ENCODE data around the gene AP1M2.

AP1M2 gene

GRCh38 chr19:10587022-10587838, at the start of gene AP1M2:
AP1M2 (minus strand) TSS chr19:10587312; CDS start chr19:10587231, 81 bp downstream.
- DNase-seq (ENCODE audit: low read depth in 2 of 2): no peak

- DNase-seq (ENCODE audit: low read depth in 2 of 2): no peak
These were observed 49.3 kb upstream of the AP1M2 start for GRCh38 chr19:10636304-10636972.

- DNase-seq (ENCODE audit: low read depth in 2 of 2): no peak
These were observed 47.9 kb upstream of the AP1M2 start for GRCh38 chr19:10634963-10635362.

DNA sequence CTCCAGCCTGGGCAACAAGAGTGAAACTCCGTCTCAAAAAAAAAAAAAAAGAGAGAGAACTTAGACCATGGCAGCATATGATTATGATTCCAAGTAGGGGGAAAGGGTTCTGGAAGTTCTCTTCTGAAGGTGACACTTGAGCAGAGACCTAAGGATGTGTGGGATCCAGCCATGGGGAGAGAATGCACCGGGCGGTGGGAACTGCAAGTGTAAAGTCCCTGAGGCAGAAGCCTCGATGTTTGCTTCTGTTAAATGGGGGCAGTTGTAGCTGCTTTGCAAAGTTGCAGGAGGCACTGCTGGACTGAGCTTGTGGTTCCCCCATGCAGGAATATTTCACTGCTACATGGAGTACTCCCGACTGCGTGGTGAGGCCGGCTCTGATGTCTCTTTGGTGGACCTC, 47.3 kb upstream of the AP1M2 start:
- DNase-seq (ENCODE audit: low read depth in 2 of 2): no peak

- no peak for DNase-seq (ENCODE audit: low read depth in 2 of 2)
These were observed 44.8 kb upstream of the AP1M2 start for GRCh38 chr19:10631874-10632273.

- no peak for DNase-seq (ENCODE audit: low read depth in 2 of 2)
These were observed 38.6 kb upstream of the AP1M2 start for GRCh38 chr19:10625762-10626138.

GRCh38 chr19:10625003-10625761, 38.1 kb upstream of the AP1M2 start, which contains the start of gene SLC44A2:
SLC44A2 (plus strand) TSS chr19:10625553; CDS start chr19:10625634, 81 bp downstream.
- DNase-seq (ENCODE audit: low read depth in 2 of 2): no peak

DNA sequence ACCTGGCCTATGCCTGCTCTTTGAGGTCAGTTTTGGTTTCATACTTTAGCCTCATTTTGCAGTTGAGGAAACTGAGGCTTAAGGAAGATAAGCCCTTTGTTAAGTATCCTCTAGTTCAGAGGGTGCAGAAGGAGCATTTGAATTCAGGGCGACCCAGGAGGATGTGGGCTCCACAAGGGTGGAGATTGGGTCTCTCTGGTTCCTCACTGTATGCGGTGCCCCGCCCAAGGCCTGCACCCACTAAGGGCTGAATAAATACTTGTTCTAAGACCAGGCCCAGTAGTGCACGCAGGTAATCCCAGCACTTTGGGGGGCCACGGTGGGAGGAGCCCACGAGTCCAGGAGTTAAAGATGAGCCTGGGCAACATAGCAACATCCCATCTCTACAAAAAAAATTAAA, 37.5 kb upstream of the AP1M2 start:
- no peak for DNase-seq (ENCODE audit: low read depth in 2 of 2)

- DNase-seq (ENCODE audit: low read depth in 2 of 2): no peak
These were observed 34.9 kb upstream of the AP1M2 start for GRCh38 chr19:10621966-10622365.

- no peak for DNase-seq (ENCODE audit: low read depth in 2 of 2)
These were observed 33.7 kb upstream of the AP1M2 start for GRCh38 chr19:10620786-10621185.

GRCh38 chr19:10618846-10619245, 31.7 kb upstream of the AP1M2 start:
- DNase-seq (ENCODE audit: low read depth in 2 of 2): no peak

GRCh38 chr19:10617409-10618121, 30.5 kb upstream of the AP1M2 start:
- peak; percentile 56 for DNase-seq (ENCODE audit: low read depth in 2 of 2)

- DNase-seq (ENCODE audit: low read depth in 2 of 2): no peak
These were observed 28.4 kb upstream of the AP1M2 start for GRCh38 chr19:10615429-10616023.

DNA sequence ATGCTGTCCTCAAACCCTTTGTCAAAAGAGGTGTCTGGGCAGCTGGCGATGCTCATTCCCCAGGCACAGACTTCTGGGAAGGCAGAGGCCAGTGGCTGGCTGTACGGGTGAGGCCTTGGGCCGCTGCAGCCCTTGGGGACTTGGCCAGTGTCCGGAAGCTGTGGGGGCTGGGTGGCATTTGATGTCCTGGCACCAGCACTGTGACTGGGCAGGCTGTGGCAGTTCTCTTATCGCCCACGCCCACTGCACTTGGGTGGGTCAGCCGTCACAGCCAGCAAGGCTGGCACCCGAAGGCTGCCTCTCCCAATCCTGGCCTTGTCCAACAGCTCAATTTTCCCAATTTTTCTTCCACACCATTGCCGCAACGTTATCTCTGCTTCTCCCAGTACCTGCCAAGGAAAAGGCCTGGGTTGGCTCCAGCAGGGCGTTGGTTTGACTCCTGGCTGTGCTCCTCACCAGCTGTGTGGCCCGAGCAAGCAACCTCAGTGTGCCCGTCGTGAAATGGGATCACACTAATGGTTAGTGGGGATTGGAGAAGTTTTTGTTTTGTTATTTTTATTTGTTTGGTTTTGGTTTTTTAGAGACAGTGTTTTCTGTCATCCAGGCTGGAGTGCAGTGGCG, 25.5 kb upstream of the AP1M2 start:
- no peak for DNase-seq (ENCODE audit: low read depth in 2 of 2)

GRCh38 chr19:10611907-10612306, 24.8 kb upstream of the AP1M2 start:
- DNase-seq (ENCODE audit: low read depth in 2 of 2): no peak

DNA sequence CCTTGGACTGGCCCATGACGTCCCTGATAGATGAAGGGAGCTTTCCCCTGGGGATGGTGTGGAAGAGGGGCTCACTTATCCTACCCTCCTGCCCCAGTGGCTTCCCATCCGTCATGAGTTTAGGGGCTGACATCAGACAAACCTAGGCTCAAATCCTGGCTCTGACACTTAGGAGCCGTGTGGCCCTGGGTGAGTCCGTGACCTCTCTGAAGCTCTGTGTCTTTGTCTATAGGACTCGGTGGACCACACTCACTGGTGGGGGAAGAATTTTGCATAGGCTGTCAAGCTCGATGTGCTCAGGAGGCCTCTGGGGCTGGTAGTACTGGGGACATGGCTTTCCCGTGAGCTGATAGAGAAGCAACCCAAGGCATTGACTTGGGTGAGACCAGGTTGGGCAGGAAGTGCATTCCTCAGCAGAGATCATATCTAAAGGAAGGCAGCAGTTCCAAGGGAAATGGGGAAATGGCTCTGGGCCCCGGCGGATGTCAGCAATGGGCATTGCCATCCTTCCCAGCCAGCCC, 17.4 kb upstream of the AP1M2 start:
- DNase-seq (ENCODE audit: low read depth in 2 of 2): no peak

DNA sequence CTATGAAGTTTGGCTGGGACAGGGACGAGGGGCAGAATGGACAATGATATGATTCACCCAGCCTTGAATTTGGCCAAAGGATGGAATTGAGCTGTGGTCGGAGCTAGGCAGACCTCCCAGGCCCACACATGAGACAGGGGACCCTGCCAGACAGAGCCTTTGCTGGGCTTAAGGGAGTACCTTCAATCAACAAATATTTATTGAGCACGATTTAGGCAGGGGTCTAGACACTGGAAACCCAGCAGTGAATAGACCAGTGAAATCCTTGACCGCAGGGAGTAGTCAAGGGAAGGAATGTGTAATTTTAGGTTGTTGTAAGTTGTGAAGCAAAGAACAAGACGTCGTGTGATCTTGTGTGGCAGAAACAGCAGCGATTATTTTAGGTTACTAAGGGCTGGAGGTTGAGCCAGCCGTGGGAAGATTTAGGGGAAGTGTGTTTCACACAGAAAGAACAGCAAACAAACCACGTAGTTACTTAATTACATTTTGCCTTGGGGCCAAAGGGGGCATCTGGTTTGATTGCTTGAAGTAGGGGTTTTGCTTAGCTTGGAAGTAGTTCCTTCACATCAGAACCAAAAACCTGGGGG, 16.9 kb upstream of the AP1M2 start:
- DNase-seq (ENCODE audit: low read depth in 2 of 2): no peak

DNA sequence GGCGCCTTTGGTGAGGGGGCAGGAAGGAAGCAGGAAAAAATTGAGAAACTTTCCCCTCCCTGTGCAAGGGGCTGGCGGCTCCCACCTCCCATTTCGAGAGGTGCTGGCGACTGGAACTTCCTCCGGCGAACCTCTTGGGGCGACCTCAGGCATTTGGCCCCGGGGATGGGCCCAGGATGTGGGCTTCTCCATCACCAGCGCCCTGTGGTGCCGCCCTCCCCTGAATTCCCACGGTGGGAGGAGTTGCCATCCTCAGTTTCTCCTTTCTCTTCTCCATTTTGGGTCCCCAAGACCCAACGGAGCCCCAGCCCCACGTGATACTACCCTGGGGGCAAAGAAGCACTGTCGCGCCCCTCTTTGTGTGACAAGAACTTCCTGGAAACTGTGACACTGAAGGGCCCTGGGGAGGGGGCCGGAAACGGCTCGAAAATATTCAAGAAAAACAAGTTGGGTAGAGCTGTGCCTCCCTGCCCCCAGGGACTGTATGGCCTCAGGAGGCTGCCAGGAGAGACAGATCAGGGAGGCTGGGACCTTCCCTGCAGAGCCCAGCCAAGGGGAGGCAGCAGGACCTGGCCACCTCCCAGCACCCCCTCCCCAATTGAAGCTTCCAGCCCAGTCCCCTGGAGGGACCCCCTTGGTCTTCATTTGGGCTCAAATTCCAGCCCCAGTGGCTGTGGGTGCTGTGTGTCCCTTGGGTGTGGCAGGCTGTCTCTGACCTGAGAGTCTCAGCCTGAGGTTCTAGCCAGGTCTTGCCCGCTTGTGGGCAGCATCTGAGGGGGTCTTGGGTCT, 16.2 kb upstream of the AP1M2 start:
- no peak for DNase-seq (ENCODE audit: low read depth in 2 of 2)

- peak; percentile 35 to 44 for DNase-seq (ENCODE audit: low read depth in 2 of 2)
These were observed 15.4 kb upstream of the AP1M2 start for GRCh38 chr19:10602330-10603083.
